HEK293 (cell line): ENCODE results near the gene CD37.

Experiments used
- CTCF ChIA-PET: fragments of 350-600 bp; formaldehyde crosslinking; extraction: SDS; loops from one replicate; lab custom pipeline; 2021; ENCODE audit warnings: antibody characterized with exemption; lab: Yijun Ruan, JAX
- POLR2A ChIA-PET: fragments of 300-600 bp; formaldehyde crosslinking; extraction: SDS; loops from one replicate; lab custom pipeline; 2020; ENCODE audit warnings: antibody characterized with exemption, inconsistent platforms; lab: Yijun Ruan, JAX
- H3K27ac ChIP-seq: fragments of 200-500 bp; sonication (Bioruptor generic); 2 replicates; pipeline ENCODE4 v1.5.1; 2014; ENCODE audit warnings: low read depth, low read length, control low read depth, inconsistent platforms; ENCODE audit errors: extremely low read depth
- H3K36me3 ChIP-seq, 2 experiments: fragments of 200-500 bp in 1 of 2; sonication (Bioruptor generic) in 1 of 2; 1 replicate in 1 of 2; 2 replicates in 1 of 2; pipeline ENCODE4 v1.5.1; 2014 to 2017; ENCODE audit warnings: inconsistent platforms in 2 of 2, low read length in 2 of 2; ENCODE audit not compliant: control insufficient read depth in 2 of 2, insufficient read depth in 1 of 2
- H3K4me1 ChIP-seq: fragments of 200-500 bp; sonication (Bioruptor generic); 2 replicates; pipeline ENCODE4 v1.5.1; 2014; ENCODE audit warnings: mild to moderate bottlenecking, low read length, inconsistent platforms; ENCODE audit not compliant: control insufficient read depth, insufficient read depth
- H3K4me3 ChIP-seq: 2 replicates; pipeline ENCODE4 v1.5.1; 2011; ENCODE audit warnings: low read depth, mild to moderate bottlenecking, control low read depth, low read length, moderate library complexity
- H3K9me3 ChIP-seq: fragments of 200-500 bp; sonication (Bioruptor generic); 2 replicates; pipeline ENCODE4 v1.5.1; 2014; ENCODE audit warnings: low read depth, low read length, inconsistent platforms; ENCODE audit not compliant: control insufficient read depth, insufficient read depth
- BCL11B ChIP-seq: fragments of 450-650 bp; formaldehyde crosslinking; IDR thresholded peaks from 2 replicates; pipeline ENCODE4 v1.5.1; 2016; ENCODE audit warnings: low read depth, missing biosample characterization, missing genetic modification characterization
- CTCF ChIP-seq: fragments of 450-650 bp; formaldehyde crosslinking; IDR thresholded peaks from 2 replicates; pipeline ENCODE4 v1.5.1; 2016; ENCODE audit warnings: missing biosample characterization, missing genetic modification characterization
- KLF1 ChIP-seq: fragments of 450-650 bp; formaldehyde crosslinking; IDR thresholded peaks from 2 replicates; pipeline ENCODE4 v1.5.1; 2016; ENCODE audit warnings: missing biosample characterization, missing genetic modification characterization
- MYNN ChIP-seq: fragments of 450-650 bp; formaldehyde crosslinking; IDR thresholded peaks from 2 replicates; pipeline ENCODE4 v1.5.1; 2016; ENCODE audit warnings: missing biosample characterization, missing genetic modification characterization, borderline replicate concordance
- PRDM1 ChIP-seq: fragments of 450-650 bp; formaldehyde crosslinking; IDR thresholded peaks from 2 replicates; pipeline ENCODE4; 2016; ENCODE audit warnings: missing biosample characterization, missing genetic modification characterization
- PRDM2 ChIP-seq: fragments of 450-650 bp; formaldehyde crosslinking; IDR thresholded peaks from 2 replicates; pipeline ENCODE4 v1.5.1; 2016; ENCODE audit warnings: missing biosample characterization, missing genetic modification characterization, borderline replicate concordance
- ZFP3 ChIP-seq: fragments of 450-650 bp; formaldehyde crosslinking; IDR thresholded peaks from 2 replicates; pipeline ENCODE4 v1.5.1; 2016; ENCODE audit warnings: low read depth, missing biosample characterization, missing genetic modification characterization
- ZFP69B ChIP-seq: fragments of 450-650 bp; formaldehyde crosslinking; IDR thresholded peaks from 2 replicates; pipeline ENCODE4 v1.5.1; 2016; ENCODE audit warnings: missing biosample characterization, missing genetic modification characterization
- ZNF157 ChIP-seq: fragments of 450-650 bp; formaldehyde crosslinking; IDR thresholded peaks from 2 replicates; pipeline ENCODE4 v1.5.1; 2016; ENCODE audit warnings: missing biosample characterization, missing genetic modification characterization
- ZNF24 ChIP-seq: fragments of 450-650 bp; formaldehyde crosslinking; IDR thresholded peaks from 2 replicates; pipeline ENCODE4 v1.5.1; 2016; ENCODE audit warnings: missing biosample characterization, missing genetic modification characterization
- ZNF280D ChIP-seq: fragments of 450-650 bp; formaldehyde crosslinking; IDR thresholded peaks from 2 replicates; pipeline ENCODE4 v1.5.1; 2016; ENCODE audit warnings: missing biosample characterization, missing genetic modification characterization
- ZNF529 ChIP-seq: fragments of 450-650 bp; formaldehyde crosslinking; IDR thresholded peaks from 2 replicates; pipeline ENCODE4 v1.5.1; 2017; ENCODE audit warnings: missing genetic modification characterization, missing biosample characterization; ENCODE audit not compliant: insufficient replicate concordance
- ZNF555 ChIP-seq: fragments of 450-650 bp; formaldehyde crosslinking; conservative IDR thresholded peaks from 2 replicates; pipeline ENCODE4 v1.5.1; 2017; ENCODE audit warnings: missing biosample characterization, mild to moderate bottlenecking, missing genetic modification characterization, inconsistent platforms
- ZNF561 ChIP-seq: fragments of 450-650 bp; IDR thresholded peaks from 2 replicates; pipeline ENCODE4 v1.5.1; 2018; ENCODE audit warnings: missing biosample characterization, missing genetic modification characterization, borderline replicate concordance
- ZNF571 ChIP-seq: fragments of 450-650 bp; formaldehyde crosslinking; IDR thresholded peaks from 2 replicates; pipeline ENCODE4 v1.5.0; 2017; ENCODE audit warnings: missing biosample characterization, missing genetic modification characterization
- ZNF621 ChIP-seq: fragments of 450-650 bp; formaldehyde crosslinking; IDR thresholded peaks from 2 replicates; pipeline ENCODE4 v1.5.1; 2017; ENCODE audit warnings: missing biosample characterization, missing genetic modification characterization
- ZNF623 ChIP-seq: fragments of 450-650 bp; formaldehyde crosslinking; IDR thresholded peaks from 2 replicates; pipeline ENCODE4 v1.5.1; 2016; ENCODE audit warnings: missing biosample characterization, missing genetic modification characterization
- ZNF624 ChIP-seq: fragments of 450-650 bp; formaldehyde crosslinking; IDR thresholded peaks from 2 replicates; pipeline ENCODE4 v1.5.1; 2017; ENCODE audit warnings: missing biosample characterization, missing genetic modification characterization
- ZNF639 ChIP-seq: fragments of 450-650 bp; formaldehyde crosslinking; IDR thresholded peaks from 2 replicates; pipeline ENCODE4 v1.5.1; 2016; ENCODE audit warnings: missing biosample characterization, missing genetic modification characterization
- ZNF654 ChIP-seq: fragments of 450-650 bp; formaldehyde crosslinking; IDR thresholded peaks from 2 replicates; pipeline ENCODE4 v1.5.1; 2016; ENCODE audit warnings: low read depth, missing biosample characterization, missing genetic modification characterization
- ZNF747 ChIP-seq: fragments of 450-650 bp; formaldehyde crosslinking; IDR thresholded peaks from 2 replicates; pipeline ENCODE4 v1.5.1; 2016; ENCODE audit warnings: missing biosample characterization, missing genetic modification characterization
- ZNF785 ChIP-seq: fragments of 450-650 bp; formaldehyde crosslinking; IDR thresholded peaks from 2 replicates; pipeline ENCODE4 v1.5.1; 2016; ENCODE audit warnings: missing biosample characterization, missing genetic modification characterization
- ZNF791 ChIP-seq: fragments of 450-650 bp; formaldehyde crosslinking; IDR thresholded peaks from 2 replicates; pipeline ENCODE4 v1.5.1; 2016; ENCODE audit warnings: missing biosample characterization, missing genetic modification characterization

CD37 gene

GRCh38 chr19:49294401-49294800, 40.8 kb upstream of the CD37 start:
- H3K9me3 ChIP-seq = no peaks in the 10 kb centered on the region
- H3K4me3 ChIP-seq = no peak overlapping the region
- CTCF ChIA-PET = interaction anchor here (1.2 kb wide), 1 partner anchor 69 kb away, joined by 3 read pairs; no protein-coding TSS in a partner anchor
- no peak overlapping the region for H3K27ac ChIP-seq
- peaks cover 0 to 3% of the 10 kb centered on the region in 2 experiments; a peak in 1 of 3 replicates for H3K36me3 ChIP-seq
- no peaks in the 10 kb centered on the region for H3K4me1 ChIP-seq
- POLR2A ChIA-PET = no interaction called here
- TF ChIP-seq KLF1 (no peak), ZNF621 (tag by site-specific recombination) (no peak), ZNF561 (no peak), ZNF529 (tag by site-specific recombination) (no peak), ZFP69B (tag by site-specific recombination) (no peak), ZNF555 (tag by site-specific recombination) (no peak), ZNF571 (tag by site-specific recombination) (no peak), BCL11B (tag by site-specific recombination) (no peak), ZNF785 (tag by site-specific recombination) (no peak), CTCF (no peak), ZNF791 (tag by site-specific recombination) (no peak), ZFP3 (tag by site-specific recombination) (no peak), ZNF280D (no peak), ZNF157 (tag by site-specific recombination) (no peak), ZNF639 (tag by site-specific recombination) (no peak), ZNF623 (tag by site-specific recombination) (no peak)

- CTCF ChIA-PET = interaction anchor here (1.3 kb wide), 1 partner anchor 70 kb away, joined by 6 read pairs; no protein-coding TSS in a partner anchor
- Histone ChIP-seq H3K9me3 (no peaks in the 10 kb centered on the region), H3K36me3 (peaks cover 0 to 3% of the 10 kb centered on the region in 2 experiments; a peak in 1 of 3 replicates), H3K27ac (no peak overlapping the region), H3K4me3 (no peak overlapping the region), H3K4me1 (no peaks in the 10 kb centered on the region)
- POLR2A ChIA-PET = interaction anchor here (0.6 to 1.1 kb wide), 2 partner anchors 13 to 25 kb away, joined by 3 to 4 read pairs; no protein-coding TSS in a partner anchor
- TF ChIP-seq ZNF654 (tag by site-specific recombination) (no peak), MYNN (tag by site-specific recombination) (no peak), ZNF747 (tag by site-specific recombination) (no peak), ZNF24 (no peak), PRDM2 (tag by site-specific recombination) (no peak), PRDM1 (tag by site-specific recombination) (no peak), ZNF624 (tag by site-specific recombination) (no peak)
Observed at GRCh38 chr19:49295208-49295880, 39.9 kb upstream of the CD37 start.
